ENCODE data around the gene JPH2. TPM values are rescaled to one million over a fixed set of nuclear protein-coding genes. Genes with fewer than 3 reads are reported as not detected.

Gene JPH2
- total and polyA plus RNA-seq, 4 donors, result 0.09 to 1.3 (median 0.17) TPM; not detected in 1

GRCh38 chr20:44102582-44102981 is 84.4 kb downstream of the JPH2 start:
- Histone ChIP-seq H3K27me3 (ENCODE audit: control insufficient read depth in 4 of 4, insufficient read depth in 4 of 4, low read length in 3 of 4) (peaks cover 0 to 2% (median 0%) of the 10 kb centered on the region in 4 donors), H3K36me3 (ENCODE audit: control insufficient read depth in 4 of 4, insufficient read depth in 3 of 4, low read depth in 1 of 4, low read length in 3 of 4) (no peaks in the 10 kb centered on the region), H3K9ac (ENCODE audit: low read depth in 1 of 2, low read length in 2 of 2) (no peak overlapping the region), H3K27ac (ENCODE audit: low read depth in 1 of 2, low read length in 2 of 2) (no peak overlapping the region), H3K9me3 (ENCODE audit: control insufficient read depth in 4 of 4, low read length in 3 of 4) (peaks cover 0 to 5% (median under 1%) of the 10 kb centered on the region in 4 donors), H3K4me3 (ENCODE audit: low read depth in 1 of 3, low read length in 3 of 3) (no peak overlapping the region), H3K4me1 (ENCODE audit: control insufficient read depth in 4 of 4, insufficient read depth in 4 of 4, low read length in 3 of 4) (no peaks in the 10 kb centered on the region)
- no peak for DNase-seq (ENCODE audit: low spot score)
- TF ChIP-seq SP1 (IDR thresholded peaks at IDR 0.05) (no peak), TAF1 (conservative IDR thresholded peaks at IDR 0.05) (no peak), YY1 (IDR thresholded peaks at IDR 0.05) (no peak), RXRA (IDR thresholded peaks at IDR 0.05) (no peak), HNF4G (IDR thresholded peaks at IDR 0.05) (no peak), ZBTB33 (IDR thresholded peaks at IDR 0.05) (no peak), RAD21 (IDR thresholded peaks at IDR 0.05) (no peak), MAX (IDR thresholded peaks at IDR 0.05) (no peak), GABPA (IDR thresholded peaks at IDR 0.05 in 1 of 2, conservative IDR thresholded peaks at IDR 0.05 in 1 of 2) (no peak), FOXA1 (IDR thresholded peaks at IDR 0.05) (no peak), EGR1 (IDR thresholded peaks at IDR 0.05; ENCODE audit: low read depth in 2 of 2) (no peak), JUND (IDR thresholded peaks at IDR 0.05) (no peak), ATF3 (IDR thresholded peaks at IDR 0.05) (no peak), NR2F2 (IDR thresholded peaks at IDR 0.05) (no peak), REST (IDR thresholded peaks at IDR 0.05) (no peak), FOXA2 (IDR thresholded peaks at IDR 0.05) (no peak)
- WGBS, result 95% methylated on average over 1 of the region's 1 CpG

GRCh38 chr20:44099832-44100231 is 87.2 kb downstream of the JPH2 start:
- no peaks in the 10 kb centered on the region for H3K27me3 ChIP-seq (ENCODE audit: control insufficient read depth in 4 of 4, insufficient read depth in 4 of 4, low read length in 3 of 4)
- WGBS, result 62% methylated on average over 7 of the region's 7 CpGs
- DNase-seq (ENCODE audit: low spot score), result no peak

More at GRCh38 chr20:44099832-44100231, 87.2 kb downstream of the JPH2 start:
- Histone ChIP-seq H3K9me3 (ENCODE audit: control insufficient read depth in 4 of 4, low read length in 3 of 4) (peaks cover 0 to 5% (median 0%) of the 10 kb centered on the region in 4 donors), H3K27ac (ENCODE audit: low read depth in 1 of 2, low read length in 2 of 2) (no peak overlapping the region), H3K4me1 (ENCODE audit: control insufficient read depth in 4 of 4, insufficient read depth in 4 of 4, low read length in 3 of 4) (no peaks in the 10 kb centered on the region), H3K4me3 (ENCODE audit: low read depth in 1 of 3, low read length in 3 of 3) (no peak overlapping the region), H3K36me3 (ENCODE audit: control insufficient read depth in 4 of 4, insufficient read depth in 3 of 4, low read depth in 1 of 4, low read length in 3 of 4) (no peaks in the 10 kb centered on the region), H3K9ac (ENCODE audit: low read depth in 1 of 2, low read length in 2 of 2) (no peak overlapping the region)
- TF ChIP-seq FOXA1 (IDR thresholded peaks at IDR 0.05) (no peak), GABPA (IDR thresholded peaks at IDR 0.05 in 1 of 2, conservative IDR thresholded peaks at IDR 0.05 in 1 of 2) (no peak), RXRA (IDR thresholded peaks at IDR 0.05) (no peak)
